Esophagus squamous epithelium (tissue), 4 donors: ENCODE results near the gene MPL.

Experiments used
- POLR2A ChIP-seq, 4 donors: fragments of 450-650 bp; IDR thresholded peaks; one replicate each; pipeline ENCODE4 v1.6.1; 2017; ENCODE audit warnings: antibody characterized with exemption in 4 of 4, mild to moderate bottlenecking in 4 of 4, moderate library complexity in 3 of 4
- TF ChIP-seq, protein P1 (sequence below), 6 experiments: fragments of 450-650 bp in 4 of 6; fragments of 200-600 bp in 2 of 6; sonication (generic) in 2 of 6; IDR thresholded peaks; one replicate each; pipeline ENCODE4 v1.5.1; 2016 to 2019; ENCODE audit warnings: antibody characterized with exemption in 6 of 6, mild to moderate bottlenecking in 4 of 6, moderate library complexity in 4 of 6

DNA sequence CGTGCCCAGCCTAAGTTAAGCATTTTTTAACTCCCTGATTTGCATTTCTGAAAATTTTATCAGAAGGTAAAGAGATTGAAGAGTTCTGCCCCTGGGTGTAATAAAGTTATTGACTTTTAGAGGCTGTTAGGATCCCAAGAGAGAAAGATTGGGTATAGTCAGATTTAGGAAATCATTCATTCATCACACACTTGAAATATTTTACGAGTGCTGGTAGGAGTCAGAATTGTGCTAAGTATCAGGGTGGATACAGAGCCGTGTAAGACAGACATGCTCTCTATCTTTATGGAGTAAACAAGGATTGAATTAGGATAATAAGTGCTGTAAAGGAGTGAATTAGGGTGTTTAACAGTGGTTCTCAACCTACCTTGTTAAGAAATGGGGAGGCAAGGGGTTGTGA, 55.1 kb downstream of the MPL start:
- TF ChIP-seq, protein P1, sequence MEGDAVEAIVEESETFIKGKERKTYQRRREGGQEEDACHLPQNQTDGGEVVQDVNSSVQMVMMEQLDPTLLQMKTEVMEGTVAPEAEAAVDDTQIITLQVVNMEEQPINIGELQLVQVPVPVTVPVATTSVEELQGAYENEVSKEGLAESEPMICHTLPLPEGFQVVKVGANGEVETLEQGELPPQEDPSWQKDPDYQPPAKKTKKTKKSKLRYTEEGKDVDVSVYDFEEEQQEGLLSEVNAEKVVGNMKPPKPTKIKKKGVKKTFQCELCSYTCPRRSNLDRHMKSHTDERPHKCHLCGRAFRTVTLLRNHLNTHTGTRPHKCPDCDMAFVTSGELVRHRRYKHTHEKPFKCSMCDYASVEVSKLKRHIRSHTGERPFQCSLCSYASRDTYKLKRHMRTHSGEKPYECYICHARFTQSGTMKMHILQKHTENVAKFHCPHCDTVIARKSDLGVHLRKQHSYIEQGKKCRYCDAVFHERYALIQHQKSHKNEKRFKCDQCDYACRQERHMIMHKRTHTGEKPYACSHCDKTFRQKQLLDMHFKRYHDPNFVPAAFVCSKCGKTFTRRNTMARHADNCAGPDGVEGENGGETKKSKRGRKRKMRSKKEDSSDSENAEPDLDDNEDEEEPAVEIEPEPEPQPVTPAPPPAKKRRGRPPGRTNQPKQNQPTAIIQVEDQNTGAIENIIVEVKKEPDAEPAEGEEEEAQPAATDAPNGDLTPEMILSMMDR (IDR thresholded peaks at IDR 0.05): no peak
- TF ChIP-seq POLR2A (IDR thresholded peaks at IDR 0.05): no peak
